GM19240 (cell line): ENCODE data around the gene ADA.
A peak's percentile ranks its signal among the peaks of the same experiment; 100 is the strongest.

Source experiments
- DNase-seq: peaks from one replicate; pipeline ENCODE4 v3.0.0; 2011; ENCODE audit warnings: low spot score; ENCODE audit not compliant: insufficient read length

ADA gene

DNA sequence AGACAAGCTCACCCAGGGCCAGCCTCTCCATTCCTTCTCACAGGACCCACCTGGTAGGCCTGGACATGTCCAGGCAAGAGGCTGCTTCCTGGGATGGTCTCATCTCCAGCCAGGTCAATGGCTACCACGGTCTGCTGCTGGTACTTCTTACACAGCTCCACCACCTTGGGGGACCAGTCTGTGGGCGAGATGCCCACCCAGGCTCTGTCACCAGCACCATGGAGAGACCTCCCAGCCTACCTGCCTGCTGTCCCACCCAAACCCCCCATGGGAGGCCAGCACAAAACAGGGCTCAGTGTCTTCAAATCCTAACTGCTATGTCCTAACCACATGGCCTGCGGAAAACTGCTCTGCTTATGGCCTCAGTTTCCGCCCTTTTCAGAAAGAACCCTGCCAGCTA lies 27.3 kb downstream of the ADA start:
- DNase-seq, result no peak

DNA sequence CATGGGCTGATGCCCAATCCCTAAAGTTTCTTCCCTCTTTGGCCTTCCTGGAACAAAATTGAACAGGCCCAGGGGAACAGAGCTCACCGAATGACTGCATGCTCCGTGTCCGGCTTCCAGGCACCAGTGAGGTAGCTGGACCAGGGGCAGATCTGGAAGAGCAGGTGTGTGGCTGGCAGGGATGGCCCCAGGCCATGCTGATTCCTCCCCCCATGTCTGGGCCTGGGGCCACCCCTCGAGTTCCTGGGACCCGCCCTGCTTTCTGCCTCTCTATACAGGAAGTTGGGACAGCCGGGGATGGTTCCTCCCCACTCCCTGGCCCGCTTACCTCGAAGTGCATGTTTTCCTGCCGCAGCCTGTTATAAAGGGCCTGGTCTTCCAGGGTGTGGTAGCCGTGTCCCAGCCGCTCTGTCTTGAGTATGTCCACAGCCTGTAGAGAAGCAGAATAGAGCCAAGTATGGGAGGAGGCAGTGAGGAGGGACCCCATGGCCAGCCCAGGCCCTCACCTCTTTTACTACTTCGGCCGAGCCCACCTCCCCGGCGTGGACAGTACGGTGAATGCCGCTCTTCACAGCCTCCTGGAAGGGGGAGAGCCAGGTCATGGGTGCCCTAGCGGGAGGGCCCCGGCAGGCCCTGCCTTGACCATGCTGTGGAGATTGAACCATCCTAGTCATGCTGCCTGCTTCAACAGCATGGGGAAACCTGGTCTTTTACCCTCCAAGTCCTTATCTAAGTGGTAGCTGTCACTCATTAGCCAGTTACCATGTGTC lies 28.8 kb downstream of the ADA start:
- no peak for DNase-seq

DNA sequence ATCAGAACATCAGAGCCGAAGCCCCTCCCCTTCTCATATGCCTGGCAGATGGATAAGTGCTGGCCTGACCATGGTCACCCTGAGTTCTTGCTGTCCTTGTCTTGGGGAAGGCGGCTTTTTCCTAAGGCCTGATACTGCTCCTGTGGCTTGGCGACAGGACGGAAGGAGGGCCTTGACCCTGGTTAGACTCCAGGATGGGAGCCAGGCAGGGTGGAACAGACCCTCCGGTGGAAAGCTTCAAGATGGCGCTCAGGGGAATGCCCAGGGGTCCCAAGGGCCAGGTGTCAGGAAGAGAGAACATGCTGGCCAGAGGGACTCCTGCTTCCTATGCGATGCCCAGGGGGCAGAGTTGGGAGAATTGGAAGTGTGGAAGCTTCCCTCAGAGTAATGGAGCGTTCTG lies 29.6 kb downstream of the ADA start:
- no peak for DNase-seq

DNA sequence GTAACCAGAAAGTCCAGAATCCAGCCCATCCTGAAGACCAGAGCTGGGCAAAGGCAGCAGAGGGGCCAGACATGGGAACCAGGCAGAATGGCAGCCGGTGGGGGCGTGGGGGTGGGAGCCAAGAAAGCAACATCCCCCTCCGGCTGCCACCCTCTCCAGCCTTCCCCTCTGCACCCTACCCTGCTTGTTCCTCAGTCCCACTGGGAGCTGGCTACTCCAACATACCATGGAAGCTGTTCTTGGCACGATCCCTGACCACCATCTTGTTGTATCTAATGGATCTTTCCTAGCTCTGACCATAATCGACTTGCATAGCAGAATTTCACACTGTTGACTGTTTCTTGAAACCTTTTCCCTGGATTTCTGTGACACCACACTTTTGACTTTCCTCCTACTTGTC lies 30.2 kb downstream of the ADA start:
- no peak for DNase-seq

DNA sequence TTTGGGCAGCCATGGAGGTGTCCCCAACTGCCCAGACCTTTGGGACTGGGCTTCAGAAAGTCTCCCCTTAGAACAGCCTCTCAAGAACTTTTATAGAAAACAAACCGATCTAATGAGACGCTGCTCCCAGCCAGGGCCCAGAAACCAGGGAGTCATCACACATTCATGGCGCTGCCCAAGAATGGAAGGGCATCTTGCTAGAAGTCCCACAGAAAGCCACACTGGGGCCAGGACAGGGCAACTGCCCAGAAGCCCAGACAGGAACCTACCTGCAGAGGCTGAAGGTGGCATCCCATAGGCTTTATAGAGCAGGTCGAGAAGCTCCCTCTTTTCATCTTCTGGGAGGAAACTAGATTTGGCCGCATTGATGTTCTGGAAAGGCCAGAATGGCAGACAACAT lies 31.5 kb downstream of the ADA start:
- no peak for DNase-seq

DNA sequence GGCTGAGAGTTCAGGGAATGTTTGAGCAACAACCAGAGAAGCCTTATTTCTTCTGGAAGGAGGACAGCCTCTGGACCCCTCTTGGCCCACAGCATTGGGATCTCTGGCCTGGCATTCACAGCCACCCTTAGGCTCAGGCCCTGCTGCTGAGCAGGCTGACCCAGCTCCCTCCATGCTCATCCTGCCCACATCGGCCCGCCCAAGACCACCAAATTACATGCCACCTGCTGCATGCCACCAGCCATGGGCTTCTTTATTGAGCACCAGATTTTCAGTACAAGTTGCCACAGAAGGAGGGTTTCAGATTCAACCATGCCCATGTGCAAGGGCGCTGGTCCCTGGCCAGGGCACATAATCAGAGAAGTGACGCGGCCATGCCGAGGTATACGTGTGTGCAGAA lies 32.2 kb downstream of the ADA start:
- no peak for DNase-seq

DNA sequence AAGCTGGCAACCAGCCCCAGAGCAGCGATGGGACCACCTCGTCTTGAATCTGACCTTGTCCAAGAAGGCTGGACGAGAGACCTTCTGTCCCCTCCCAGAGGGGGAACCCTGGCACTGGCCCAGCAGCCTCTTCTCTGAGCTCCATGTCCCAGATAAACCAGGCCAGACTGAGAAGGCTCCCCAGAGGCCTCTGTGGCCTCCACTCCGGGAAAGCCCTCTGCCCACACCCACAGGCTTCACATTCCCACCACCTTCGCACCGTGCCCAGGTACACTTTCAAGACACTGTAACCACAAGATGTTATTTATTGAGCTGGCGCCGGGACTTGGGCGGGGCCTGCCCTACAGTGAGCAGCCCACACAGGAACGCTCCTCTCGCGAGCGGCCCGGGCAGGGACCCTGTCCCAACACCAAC lies 33.2 kb downstream of the ADA start:
- no peak for DNase-seq

DNA sequence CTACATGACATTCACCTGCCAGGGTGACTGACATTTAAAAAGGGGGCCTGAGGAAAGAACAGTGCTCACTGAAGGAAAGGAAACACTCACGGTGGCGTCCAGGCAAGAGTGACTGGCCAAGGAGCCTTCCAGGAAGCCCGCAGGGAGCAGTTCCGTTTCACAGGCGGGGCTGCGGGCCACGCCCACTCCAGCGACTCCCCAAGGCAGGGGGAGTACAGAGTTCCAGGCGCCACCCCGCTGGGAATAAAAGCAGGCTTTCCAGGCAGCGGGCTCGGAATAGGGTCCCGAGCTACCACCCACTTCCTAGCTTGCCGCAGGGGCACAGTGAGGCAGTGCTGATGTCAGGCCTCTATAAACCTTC lies 34.9 kb downstream of the ADA start:
- no peak for DNase-seq

DNA sequence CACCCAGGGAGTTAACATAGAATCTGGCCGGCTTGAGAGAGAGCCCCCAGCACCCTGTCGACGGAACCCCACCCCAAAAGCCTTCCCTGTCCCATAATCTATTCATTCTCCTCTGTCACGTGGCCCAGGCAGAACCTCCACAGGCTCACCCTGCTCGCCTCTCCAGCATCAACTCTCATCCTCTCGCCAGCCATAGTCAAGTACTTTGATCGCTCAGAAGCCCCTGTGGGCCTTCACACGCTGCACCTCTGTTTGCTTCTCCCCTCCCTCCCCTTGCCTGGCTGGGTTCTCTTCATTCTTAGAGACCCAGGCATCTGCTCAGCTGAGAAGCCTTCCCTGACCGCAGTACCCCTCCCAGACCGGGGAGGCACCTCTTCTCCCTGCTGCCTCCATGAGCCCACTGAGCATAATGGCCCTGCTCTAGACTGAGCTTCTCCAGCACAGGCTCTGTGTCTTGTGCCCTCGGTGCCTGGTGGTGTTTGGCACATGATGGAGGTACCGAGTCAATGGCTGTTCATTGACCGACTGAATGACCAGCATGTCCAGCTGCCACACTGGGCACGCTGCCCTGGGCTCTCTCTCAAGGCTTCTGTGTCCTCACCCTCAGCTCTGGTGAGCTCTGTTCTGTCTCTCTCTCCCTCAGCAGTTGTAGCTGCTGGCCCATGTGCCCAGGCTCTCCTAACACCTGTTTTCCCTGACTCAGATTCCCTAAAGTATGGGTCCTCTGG lies 35.5 kb downstream of the ADA start:
- no peak for DNase-seq

DNA sequence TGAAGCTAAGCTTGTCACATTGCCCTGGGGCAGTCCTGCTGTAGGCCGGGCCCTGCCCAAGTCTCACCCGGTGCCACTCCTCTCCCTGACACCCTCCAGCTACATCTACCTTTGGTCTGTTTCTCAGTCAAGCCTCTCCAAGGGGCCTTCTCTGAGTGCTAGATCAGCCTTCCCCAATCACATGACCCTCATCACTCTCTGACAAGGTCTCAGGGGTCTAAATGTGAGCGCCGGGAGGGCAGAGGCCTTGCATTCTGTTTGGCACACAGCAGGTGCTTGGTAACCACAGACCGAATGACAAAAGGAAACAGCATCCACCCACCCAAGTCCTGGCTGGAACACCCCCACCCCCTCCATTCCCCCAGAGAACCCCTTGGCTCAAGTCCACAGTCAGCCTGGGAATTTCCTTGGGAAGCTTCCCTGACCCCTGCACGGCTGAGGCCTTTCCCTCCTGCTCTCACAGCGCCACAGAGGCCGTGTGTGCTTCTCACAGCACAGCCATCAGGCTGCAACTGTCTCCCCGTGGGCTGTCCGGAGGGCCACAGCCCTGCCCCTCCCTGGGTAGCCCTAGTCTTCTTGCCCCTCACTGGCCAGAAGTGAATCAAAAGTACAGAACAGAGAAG lies 36.2 kb downstream of the ADA start:
- no peak for DNase-seq

DNA sequence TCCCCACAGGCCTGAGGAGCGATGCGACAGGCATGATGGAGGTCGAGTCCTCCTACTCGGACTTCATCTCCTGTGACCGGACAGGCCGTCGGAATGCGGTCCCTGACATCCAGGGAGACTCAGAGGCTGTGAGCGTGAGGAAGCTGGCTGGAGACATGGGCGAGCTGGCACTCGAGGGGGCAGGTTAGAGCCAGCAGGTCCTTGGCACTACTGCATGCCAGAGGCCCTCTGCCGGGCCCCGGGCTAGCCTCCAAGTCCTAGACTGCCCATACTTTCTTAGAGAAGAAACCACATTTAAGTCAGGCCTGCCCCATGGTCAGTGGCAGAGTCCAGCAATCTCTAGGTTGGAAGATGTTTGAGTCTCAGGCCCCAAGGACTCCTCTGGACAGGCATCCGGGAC lies 37.0 kb downstream of the ADA start:
- DNase-seq, result no peak

DNA sequence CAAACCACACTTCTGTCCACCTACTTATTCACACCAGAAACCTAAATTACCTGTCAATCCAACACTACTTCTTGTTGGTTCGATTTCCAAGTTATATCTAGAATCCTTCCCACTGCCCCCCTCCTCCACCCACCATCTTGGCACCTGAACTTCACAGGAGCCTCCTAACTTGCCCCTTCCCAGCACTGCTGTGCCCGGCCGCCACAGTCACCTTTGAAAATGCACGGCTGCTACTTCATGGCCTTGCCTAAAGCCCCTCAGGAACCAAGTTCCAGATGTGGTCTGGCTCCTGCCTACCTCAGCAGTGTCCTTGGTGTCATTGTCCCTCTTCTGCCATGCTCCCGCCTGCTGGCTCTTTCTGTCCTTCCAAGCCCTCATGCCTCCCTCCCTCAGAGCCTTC lies 37.9 kb downstream of the ADA start:
- DNase-seq, result no peak

DNA sequence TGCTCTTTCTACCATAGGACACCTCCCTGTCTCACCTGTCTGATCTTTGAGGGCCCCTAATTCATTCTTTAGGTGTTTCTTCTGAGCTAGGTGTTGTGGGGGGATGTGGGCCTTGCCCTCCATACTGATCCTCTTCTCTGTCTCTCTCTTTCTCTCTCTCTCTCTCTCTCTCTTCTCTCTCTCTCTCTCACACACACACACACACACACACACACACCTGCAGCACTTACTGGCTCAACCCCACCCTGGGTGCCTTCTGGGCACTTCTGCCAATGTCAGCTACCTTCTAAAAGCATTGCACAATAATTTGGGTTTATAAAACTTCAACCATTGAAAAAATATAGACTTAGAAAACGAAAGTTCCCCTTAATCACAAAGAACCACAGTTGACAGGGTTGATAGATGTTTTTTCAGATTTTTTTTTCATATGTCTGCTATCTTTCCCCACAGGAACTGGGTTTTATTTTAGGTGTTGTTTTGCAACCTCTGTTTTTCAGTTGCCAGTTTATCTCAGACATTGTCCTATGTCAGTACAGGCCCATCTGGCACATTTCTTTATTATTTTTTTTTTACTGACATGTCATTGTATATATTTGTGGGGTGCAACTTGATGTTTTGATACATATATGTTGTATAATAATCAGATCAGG lies 41.1 kb downstream of the ADA start:
- DNase-seq, result no peak

DNA sequence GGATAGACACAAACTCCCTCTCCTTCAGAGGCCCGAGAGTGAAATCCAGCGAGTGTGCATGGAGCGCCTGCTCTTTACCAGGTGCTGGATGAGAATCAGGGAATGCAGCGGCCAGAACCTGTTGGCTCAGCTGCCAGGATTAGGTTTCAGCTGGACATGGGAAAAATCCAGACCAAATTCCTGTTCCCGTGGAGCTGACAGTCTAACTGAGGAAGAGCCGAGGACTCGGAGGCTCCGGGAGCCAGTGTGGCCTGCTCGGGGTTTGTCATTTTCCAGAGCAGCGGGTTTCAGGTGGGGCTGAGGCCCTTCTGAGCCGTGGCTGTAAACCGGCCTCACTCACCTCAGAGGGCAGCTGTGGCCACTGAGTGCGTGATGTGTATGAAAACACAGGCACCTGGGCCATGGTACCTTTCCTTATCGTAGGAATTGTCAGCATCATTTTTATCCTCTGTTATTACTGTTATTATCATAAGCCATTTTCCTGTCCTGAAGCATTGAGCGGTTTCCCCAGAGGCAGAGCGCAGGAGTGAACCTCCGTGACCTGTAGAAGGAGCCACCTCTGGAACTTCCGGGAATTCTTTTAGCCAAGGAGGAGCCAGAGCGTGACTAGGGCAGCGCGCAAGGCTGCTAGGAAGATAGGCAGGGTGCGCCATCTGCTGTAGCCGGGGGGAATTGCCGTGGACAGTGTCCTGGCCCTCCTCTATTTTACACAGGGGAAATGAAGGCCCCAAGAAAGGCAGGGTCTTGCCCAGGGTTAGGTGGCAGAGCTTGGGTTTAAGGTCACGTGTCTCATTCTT lies 41.8 kb downstream of the ADA start:
- peak; percentile 75 for DNase-seq

DNA sequence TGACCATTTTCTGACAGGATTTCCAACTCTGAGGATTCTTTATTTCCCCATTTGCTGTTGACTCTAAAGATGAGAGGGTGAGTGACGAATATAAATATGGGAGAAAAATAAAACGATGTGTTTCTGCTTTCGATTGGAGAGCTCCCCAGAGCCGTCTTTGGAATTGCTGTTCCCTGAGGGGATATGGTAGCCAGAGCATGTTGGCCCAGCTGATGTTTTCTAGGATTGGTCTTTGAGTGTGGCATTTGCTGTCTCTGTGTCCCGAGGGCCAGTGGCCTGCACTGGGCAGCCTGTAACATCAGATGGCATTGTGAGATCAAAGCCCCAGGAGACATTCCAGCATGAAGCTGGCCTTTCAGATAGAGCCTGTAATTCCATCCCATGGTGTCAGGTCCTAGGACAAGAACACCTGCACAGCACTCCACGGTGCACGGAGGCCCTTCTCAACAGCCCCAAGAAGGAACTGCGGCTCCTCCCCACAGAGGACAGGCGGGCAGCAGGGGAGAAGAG lies 42.4 kb downstream of the ADA start:
- DNase-seq, result no peak

DNA sequence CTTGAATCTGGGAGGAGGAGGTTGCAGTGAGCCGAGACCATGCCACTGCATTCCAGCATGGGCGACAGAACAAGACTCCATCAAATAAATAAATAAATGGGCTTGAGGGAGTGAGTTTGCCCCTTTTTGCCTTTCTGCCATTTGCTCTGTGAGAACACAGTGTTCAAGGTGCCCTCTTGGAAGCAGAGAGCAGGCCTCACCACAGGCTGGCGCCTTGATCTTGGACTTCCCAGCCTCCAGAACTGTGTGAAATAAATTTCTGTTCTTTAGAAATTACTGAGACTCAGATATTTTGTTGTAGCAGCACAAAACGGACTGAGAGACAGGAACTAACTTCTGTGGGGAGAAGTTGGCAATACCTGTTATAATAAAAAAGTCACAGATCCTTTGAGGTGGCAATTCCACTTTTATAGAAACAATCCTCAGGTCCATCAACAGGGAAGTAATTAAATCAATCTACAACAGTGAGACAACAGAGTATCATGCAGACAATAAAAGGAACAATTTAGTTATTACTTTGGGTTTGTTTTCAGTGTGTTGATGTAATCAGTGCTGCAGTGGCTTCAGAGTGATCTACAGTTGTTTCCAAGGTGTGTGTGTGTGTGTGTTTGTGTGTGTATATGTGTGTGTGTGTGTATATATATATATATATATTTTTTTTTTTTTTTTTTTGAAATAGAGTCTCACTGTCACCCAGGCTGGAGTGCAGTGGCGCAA lies 44.6 kb downstream of the ADA start:
- no peak for DNase-seq

DNA sequence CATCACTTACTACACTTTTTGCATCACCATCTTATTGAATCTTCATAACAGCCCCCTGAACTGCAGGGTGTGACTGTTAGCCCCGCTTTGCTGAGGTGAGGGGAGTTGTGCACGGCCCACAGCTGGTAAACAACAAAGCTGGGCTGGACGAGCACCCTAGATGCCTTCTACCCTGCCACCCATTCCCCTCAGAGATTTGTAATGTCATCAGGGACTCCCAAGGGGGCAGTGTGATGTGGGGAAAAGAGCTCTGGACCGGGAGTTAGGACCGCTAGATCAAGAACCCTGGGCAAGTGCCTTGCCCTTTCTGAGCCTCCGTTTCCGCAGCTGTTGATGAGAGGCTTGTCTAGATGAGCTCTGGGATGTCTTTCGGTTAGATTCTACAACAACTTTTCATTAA lies 48.2 kb downstream of the ADA start:
- DNase-seq, result no peak

DNA sequence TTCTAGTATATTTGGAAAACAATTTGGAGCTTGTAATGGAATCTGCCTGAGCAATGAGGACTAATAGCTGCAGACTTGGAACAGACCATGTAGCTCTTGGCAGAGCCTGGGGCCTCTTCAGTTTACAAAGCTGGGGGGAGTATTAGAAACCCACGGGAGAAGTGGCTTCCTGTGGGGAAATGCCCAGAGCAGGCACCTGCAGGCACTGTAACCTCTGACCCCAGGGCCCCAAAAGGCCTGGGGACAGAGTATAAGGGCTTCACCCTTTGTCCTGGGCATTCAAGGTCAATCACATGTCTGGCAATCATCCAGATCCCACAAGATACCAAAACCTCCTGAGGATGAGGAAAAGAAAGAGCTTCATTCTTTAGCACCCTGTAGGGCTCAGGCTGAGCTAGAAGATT lies 49.7 kb downstream of the ADA start:
- no peak for DNase-seq

DNA sequence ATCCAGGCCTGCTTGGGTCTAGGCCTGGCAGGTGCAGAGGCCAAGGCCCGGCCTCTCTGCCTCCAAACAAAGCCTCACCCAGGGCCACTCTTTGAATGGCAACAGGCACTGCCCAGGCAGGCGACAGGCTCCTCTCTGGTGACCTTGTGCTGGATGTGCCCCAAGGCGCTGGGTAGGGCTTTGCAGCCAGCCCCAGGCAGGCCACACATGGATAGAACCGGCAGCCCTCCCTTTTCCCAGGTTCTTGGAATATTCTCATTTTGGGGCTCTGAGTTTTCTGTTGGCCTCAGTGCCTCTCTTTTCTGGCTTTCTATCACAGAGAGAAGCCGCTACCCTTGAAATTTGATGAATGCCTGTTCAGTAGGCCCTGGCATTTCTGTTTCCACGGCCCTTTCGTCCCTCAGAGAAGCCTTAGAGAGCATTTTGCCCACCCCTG lies 50.2 kb downstream of the ADA start:
- DNase-seq, result no peak

DNA sequence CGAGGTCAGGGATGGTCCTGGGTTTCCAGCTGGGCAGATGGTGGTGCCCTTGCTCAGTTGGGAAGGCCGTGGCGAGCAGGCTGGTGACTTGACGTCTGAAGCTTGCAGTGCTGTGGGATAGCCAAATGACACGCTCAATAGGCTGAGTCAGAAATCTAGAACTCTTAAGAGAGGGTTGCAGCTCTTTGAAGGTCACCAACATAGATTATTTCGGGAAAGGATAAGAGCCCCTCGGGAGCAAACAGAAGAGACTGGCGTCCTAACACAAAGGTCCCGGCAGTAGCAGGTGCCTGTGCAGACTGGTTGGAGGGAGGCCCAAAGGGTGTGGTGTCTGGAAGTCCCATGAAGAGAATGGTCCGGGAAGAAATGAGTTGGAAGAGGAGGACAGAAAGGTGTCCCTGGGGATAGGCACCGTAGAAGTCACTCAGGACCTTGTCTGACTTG lies 50.7 kb downstream of the ADA start:
- no peak for DNase-seq
